WTC11 (cell line): Measurements from ENCODE around the gene BNIP2. TPM values are rescaled to one million over a fixed set of nuclear protein-coding genes. Genes with fewer than 3 reads are reported as not detected.
"Not testable (repeated sequence)": the region's sequence is repeated elsewhere in the genome, so short reads cannot be mapped to it uniquely, and the experiment has no call there.

Experiments
- ATAC-seq: fragments of 200-7000 bp; cut with Tn5 transposase; 2 replicates; pipeline ENCODE4 v1.10.0; 2021; ENCODE audit warnings: mild to moderate bottlenecking, moderate library complexity
- CTCF ChIA-PET: fragments of 300-600 bp; sonication (Branson Sonifier 250); formaldehyde crosslinking; loops from one replicate; lab custom pipeline; 2021; ENCODE audit warnings: antibody characterized with exemption; lab: Charles Lee
- POLR2A ChIA-PET: fragments of 350-600 bp; sonication (Branson Sonifier 250); formaldehyde crosslinking; loops from one replicate; lab custom pipeline; 2021; ENCODE audit warnings: antibody characterized with exemption; lab: Charles Lee
- DNase-seq: peaks from one replicate; pipeline ENCODE4 v3.0.0; 2021; ENCODE audit warnings: low spot score
- H3K27ac Mint-ChIP-seq: 2 replicates; pipeline ENCODE4 v1.8.0; 2021; ENCODE audit warnings: mixed read lengths
- H3K27me3 Mint-ChIP-seq: 2 replicates; pipeline ENCODE4 v1.8.0; 2021; ENCODE audit warnings: low read depth, mild to moderate bottlenecking, moderate library complexity, mixed read lengths
- H3K36me3 Mint-ChIP-seq: 2 replicates; pipeline ENCODE4 v1.8.0; 2021; ENCODE audit warnings: mixed read lengths
- H3K4me1 Mint-ChIP-seq: 2 replicates; pipeline ENCODE4 v1.8.0; 2022; ENCODE audit warnings: mixed read lengths
- H3K4me3 Mint-ChIP-seq: 2 replicates; pipeline ENCODE4 v1.8.0; 2021; ENCODE audit warnings: mild to moderate bottlenecking, moderate library complexity, mixed read lengths
- H3K9me3 Mint-ChIP-seq: 2 replicates; pipeline ENCODE4 v1.8.0; 2021; ENCODE audit warnings: mixed read lengths
- CBFB ChIP-seq: sonication (generic); formaldehyde crosslinking; IDR thresholded peaks from 2 replicates; pipeline ENCODE4 v1.8.1; 2022; ENCODE audit warnings: mild to moderate bottlenecking, low read depth, missing genetic modification reagents
- ETV6 ChIP-seq: sonication (generic); formaldehyde crosslinking; IDR thresholded peaks from 2 replicates; pipeline ENCODE4 v1.8.1; 2022; ENCODE audit warnings: mild to moderate bottlenecking, missing genetic modification reagents
- PRRX2 ChIP-seq: fragments of 250-450 bp; sonication (Bioruptor Pico); IDR thresholded peaks from 2 replicates; pipeline ENCODE4 v1.8.0; 2021; ENCODE audit warnings: mild to moderate bottlenecking
- SP1 ChIP-seq: sonication (generic); formaldehyde crosslinking; conservative IDR thresholded peaks from 2 replicates; pipeline ENCODE4 v1.8.1; 2022; ENCODE audit warnings: missing genetic modification reagents
- TEAD1 ChIP-seq: sonication (generic); formaldehyde crosslinking; IDR thresholded peaks from 2 replicates; pipeline ENCODE4 v1.8.0; 2022; ENCODE audit warnings: mild to moderate bottlenecking, missing genetic modification reagents
- ZNF138 ChIP-seq: sonication (generic); formaldehyde crosslinking; conservative IDR thresholded peaks from 2 replicates; pipeline ENCODE4 v1.8.1; 2022; ENCODE audit warnings: mild to moderate bottlenecking, moderate library complexity, missing genetic modification reagents
- ZNF396 ChIP-seq: fragments of 250-450 bp; sonication (Bioruptor Pico); IDR thresholded peaks from 2 replicates; pipeline ENCODE4 v1.8.0; 2021; ENCODE audit warnings: mild to moderate bottlenecking, moderate library complexity, borderline replicate concordance
- ZNF416 ChIP-seq: fragments of 250-450 bp; sonication (Bioruptor Pico); IDR thresholded peaks from 2 replicates; pipeline ENCODE4 v1.9.0; 2021; ENCODE audit warnings: mild to moderate bottlenecking, inconsistent platforms
- ZNF423 ChIP-seq: fragments of 250-450 bp; sonication (Bioruptor Pico); IDR thresholded peaks from 2 replicates; pipeline ENCODE4 v2.1.2; 2022; ENCODE audit warnings: mild to moderate bottlenecking, moderate library complexity
- total RNA-seq: library from RNA; stranded (reverse); gene quantifications from 3 replicates; pipeline ENCODE4 v1.2.3, GENCODE V29; 2021
- TF ChIP-seq, protein P1 (sequence below): fragments of 250-450 bp; sonication (Bioruptor Pico); IDR thresholded peaks from 2 replicates; pipeline ENCODE4 v1.9.0; 2021; ENCODE audit warnings: moderate library complexity, mild to moderate bottlenecking, inconsistent platforms, borderline replicate concordance
- TF ChIP-seq, protein P2 (sequence below): sonication (generic); formaldehyde crosslinking; IDR thresholded peaks from 2 replicates; pipeline ENCODE4 v1.8.1; 2022; ENCODE audit warnings: low read depth, mild to moderate bottlenecking, moderate library complexity, missing genetic modification reagents, borderline replicate concordance
- TF ChIP-seq, protein P3 (sequence below): sonication (generic); formaldehyde crosslinking; conservative IDR thresholded peaks from 2 replicates; pipeline ENCODE4 v1.8.1; 2022; ENCODE audit warnings: mild to moderate bottlenecking, missing genetic modification reagents
- TF ChIP-seq, protein P4 (sequence below): sonication (generic); formaldehyde crosslinking; IDR thresholded peaks from 2 replicates; pipeline ENCODE4 v1.8.0; 2022; ENCODE audit warnings: missing genetic modification reagents

Gene BNIP2
- total RNA-seq, 1 experiment from 2014 or later: 40.3 TPM

DNA sequence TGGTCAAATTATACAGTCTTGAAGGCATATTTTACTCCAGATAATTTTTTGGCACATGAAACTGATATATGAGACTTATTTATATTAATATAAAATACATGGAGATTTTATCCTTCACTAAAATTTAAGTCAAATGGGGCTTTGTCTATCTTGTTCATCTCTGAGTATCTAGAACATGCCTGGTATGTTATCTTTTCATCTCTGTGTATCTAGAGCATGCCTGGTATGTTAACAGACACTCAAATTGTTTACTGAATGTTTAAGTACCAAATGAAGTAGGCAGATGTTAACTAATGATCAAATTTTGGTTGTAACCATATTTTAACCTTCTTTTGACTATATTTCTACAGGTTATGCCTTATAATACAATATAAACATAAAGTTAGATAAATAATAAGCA is 39.5 kb downstream of the BNIP2 start (continued):
- TF ChIP-seq, protein P1, sequence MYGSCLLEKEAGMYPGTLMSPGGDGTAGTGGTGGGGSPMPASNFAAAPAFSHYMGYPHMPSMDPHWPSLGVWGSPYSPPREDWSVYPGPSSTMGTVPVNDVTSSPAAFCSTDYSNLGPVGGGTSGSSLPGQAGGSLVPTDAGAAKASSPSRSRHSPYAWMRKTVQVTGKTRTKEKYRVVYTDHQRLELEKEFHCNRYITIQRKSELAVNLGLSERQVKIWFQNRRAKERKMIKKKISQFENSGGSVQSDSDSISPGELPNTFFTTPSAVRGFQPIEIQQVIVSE (CRISPR knock-in tag): no peak
- no peak for TF ChIP-seq ETV6 (CRISPR knock-in tag)

DNA sequence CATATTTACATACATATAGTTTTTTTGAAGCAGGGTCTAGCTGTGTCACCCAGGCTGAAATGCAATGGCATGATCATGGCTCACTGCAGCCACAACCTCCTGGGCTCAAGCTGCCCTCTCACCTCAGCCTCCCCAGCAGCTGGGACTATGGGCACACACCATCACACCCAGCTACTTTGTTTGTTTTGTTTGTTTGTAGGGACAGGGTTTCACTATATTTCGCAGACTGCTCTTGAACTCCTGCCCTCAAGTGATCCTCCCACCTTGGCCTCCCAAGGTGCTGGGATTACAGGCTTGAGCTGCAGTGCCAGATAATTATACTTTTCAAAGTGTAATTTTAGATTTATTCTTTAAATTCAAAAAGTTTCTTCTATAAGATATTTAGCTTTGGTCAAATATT is 42.0 kb downstream of the BNIP2 start:
- DNase-seq (no peak), ATAC-seq (no peak)
- Mint-ChIP-seq H3K36me3 (peaks cover 35% of the 10 kb centered on the region), H3K27ac (no peak overlapping the region), H3K9me3 (no peaks in the 10 kb centered on the region), H3K27me3 (no peaks in the 10 kb centered on the region), H3K4me3 (no peak overlapping the region), H3K4me1 (no peaks in the 10 kb centered on the region)
- POLR2A ChIA-PET: no interaction called here
- CTCF ChIA-PET: interaction anchor here (1.7 to 2.2 kb wide), 2 partner anchors 14 to 114 kb away, joined by 6 read pairs; no protein-coding TSS in a partner anchor
- TF ChIP-seq CBFB (no peak), SP1 (CRISPR knock-in tag) (no peak), ZNF423 (CRISPR knock-in tag) (no peak), ZNF396 (no peak), PRRX2 (CRISPR knock-in tag) (no peak)
- TF ChIP-seq, protein P2, sequence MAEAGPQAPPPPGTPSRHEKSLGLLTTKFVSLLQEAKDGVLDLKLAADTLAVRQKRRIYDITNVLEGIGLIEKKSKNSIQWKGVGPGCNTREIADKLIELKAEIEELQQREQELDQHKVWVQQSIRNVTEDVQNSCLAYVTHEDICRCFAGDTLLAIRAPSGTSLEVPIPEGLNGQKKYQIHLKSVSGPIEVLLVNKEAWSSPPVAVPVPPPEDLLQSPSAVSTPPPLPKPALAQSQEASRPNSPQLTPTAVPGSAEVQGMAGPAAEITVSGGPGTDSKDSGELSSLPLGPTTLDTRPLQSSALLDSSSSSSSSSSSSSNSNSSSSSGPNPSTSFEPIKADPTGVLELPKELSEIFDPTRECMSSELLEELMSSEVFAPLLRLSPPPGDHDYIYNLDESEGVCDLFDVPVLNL (CRISPR knock-in tag): no peak

DNA sequence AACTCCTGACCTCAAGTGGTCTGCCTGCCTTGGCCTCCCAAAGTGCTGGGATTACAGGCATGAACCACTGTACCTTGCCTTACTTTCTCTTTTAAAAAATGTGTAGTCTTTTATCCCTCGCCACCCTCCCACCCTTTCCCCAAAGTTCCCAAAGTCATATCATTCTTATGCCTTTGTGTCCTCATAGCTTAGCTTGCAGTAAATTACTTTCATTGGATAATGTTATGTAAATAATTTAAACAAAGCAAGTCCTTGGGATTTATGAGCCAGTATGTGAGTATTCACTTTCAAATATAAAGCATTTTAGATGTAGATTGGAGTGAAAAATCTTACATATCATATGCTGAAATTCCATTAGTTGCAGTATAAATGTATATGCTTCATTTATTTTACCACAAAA is 42.8 kb downstream of the BNIP2 start:
- CTCF ChIA-PET: interaction anchor here (2.2 kb wide), 1 partner anchor 14 kb away, joined by 6 read pairs; no protein-coding TSS in a partner anchor

DNA sequence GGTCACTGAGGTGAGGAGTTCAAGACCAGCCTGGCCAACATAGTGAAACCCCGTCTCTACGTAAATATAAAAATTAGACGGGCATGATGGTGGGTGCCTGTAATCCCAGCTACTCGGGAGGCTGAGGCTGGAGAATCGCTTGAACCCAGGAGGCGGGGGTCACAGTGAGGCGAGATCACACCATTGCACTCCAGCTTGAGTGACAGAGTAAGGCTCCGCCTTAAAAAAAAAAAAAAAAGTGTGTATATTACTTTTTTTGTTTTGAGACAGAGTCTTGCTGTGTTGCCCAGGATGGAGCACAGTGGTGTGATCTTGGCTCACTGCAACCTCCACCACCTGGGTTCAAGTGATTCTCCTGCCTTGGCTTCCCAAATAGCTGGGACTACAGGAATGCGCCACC is 43.3 kb downstream of the BNIP2 start:
- POLR2A ChIA-PET, H3K27me3 Mint-ChIP-seq, ATAC-seq, H3K4me1 Mint-ChIP-seq, DNase-seq, H3K27ac Mint-ChIP-seq, H3K4me3 Mint-ChIP-seq, H3K9me3 Mint-ChIP-seq: not testable (repeated sequence)
- CTCF ChIA-PET: interaction anchor here (2.2 kb wide), 1 partner anchor 13 kb away, joined by 6 read pairs; no protein-coding TSS in a partner anchor
- H3K36me3 Mint-ChIP-seq: peaks cover 29% of the 10 kb centered on the region

More for the DNA sequence above, 42.8 kb downstream of the BNIP2 start:
- Mint-ChIP-seq H3K36me3 (peaks cover 30% of the 10 kb centered on the region), H3K4me1 (no peaks in the 10 kb centered on the region), H3K27me3 (no peaks in the 10 kb centered on the region), H3K9me3 (no peaks in the 10 kb centered on the region), H3K4me3 (no peak overlapping the region), H3K27ac (no peak overlapping the region)
- TF ChIP-seq, protein P3, sequence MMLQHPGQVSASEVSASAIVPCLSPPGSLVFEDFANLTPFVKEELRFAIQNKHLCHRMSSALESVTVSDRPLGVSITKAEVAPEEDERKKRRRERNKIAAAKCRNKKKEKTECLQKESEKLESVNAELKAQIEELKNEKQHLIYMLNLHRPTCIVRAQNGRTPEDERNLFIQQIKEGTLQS (CRISPR knock-in tag): no peak
- TF ChIP-seq, protein P4, sequence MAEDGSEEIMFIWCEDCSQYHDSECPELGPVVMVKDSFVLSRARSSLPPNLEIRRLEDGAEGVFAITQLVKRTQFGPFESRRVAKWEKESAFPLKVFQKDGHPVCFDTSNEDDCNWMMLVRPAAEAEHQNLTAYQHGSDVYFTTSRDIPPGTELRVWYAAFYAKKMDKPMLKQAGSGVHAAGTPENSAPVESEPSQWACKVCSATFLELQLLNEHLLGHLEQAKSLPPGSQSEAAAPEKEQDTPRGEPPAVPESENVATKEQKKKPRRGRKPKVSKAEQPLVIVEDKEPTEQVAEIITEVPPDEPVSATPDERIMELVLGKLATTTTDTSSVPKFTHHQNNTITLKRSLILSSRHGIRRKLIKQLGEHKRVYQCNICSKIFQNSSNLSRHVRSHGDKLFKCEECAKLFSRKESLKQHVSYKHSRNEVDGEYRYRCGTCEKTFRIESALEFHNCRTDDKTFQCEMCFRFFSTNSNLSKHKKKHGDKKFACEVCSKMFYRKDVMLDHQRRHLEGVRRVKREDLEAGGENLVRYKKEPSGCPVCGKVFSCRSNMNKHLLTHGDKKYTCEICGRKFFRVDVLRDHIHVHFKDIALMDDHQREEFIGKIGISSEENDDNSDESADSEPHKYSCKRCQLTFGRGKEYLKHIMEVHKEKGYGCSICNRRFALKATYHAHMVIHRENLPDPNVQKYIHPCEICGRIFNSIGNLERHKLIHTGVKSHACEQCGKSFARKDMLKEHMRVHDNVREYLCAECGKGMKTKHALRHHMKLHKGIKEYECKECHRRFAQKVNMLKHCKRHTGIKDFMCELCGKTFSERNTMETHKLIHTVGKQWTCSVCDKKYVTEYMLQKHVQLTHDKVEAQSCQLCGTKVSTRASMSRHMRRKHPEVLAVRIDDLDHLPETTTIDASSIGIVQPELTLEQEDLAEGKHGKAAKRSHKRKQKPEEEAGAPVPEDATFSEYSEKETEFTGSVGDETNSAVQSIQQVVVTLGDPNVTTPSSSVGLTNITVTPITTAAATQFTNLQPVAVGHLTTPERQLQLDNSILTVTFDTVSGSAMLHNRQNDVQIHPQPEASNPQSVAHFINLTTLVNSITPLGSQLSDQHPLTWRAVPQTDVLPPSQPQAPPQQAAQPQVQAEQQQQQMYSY (CRISPR knock-in tag): no peak
- TF ChIP-seq TEAD1 (CRISPR knock-in tag) (no peak), ZNF416 (no peak), ZNF138 (CRISPR knock-in tag) (no peak)
- POLR2A ChIA-PET: no interaction called here
- DNase-seq: no peak
- no peak for ATAC-seq
